Measurements from ENCODE around the gene IQCN.

GRCh38 chr19:18278521-18279265 is 4.4 kb upstream of the IQCN start:
- TF ChIP-seq, protein P1, sequence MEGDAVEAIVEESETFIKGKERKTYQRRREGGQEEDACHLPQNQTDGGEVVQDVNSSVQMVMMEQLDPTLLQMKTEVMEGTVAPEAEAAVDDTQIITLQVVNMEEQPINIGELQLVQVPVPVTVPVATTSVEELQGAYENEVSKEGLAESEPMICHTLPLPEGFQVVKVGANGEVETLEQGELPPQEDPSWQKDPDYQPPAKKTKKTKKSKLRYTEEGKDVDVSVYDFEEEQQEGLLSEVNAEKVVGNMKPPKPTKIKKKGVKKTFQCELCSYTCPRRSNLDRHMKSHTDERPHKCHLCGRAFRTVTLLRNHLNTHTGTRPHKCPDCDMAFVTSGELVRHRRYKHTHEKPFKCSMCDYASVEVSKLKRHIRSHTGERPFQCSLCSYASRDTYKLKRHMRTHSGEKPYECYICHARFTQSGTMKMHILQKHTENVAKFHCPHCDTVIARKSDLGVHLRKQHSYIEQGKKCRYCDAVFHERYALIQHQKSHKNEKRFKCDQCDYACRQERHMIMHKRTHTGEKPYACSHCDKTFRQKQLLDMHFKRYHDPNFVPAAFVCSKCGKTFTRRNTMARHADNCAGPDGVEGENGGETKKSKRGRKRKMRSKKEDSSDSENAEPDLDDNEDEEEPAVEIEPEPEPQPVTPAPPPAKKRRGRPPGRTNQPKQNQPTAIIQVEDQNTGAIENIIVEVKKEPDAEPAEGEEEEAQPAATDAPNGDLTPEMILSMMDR (IDR thresholded peaks at IDR 0.05): peak in 1 of 4 experiments; percentile 3
- no peak for TF ChIP-seq POLR2AphosphoS5 (IDR thresholded peaks at IDR 0.05)

All from prostate gland (tissue), 2 donors.